ENCODE measurements around the gene TMEM131L.
"Not testable (repeated sequence)": the region's sequence is repeated elsewhere in the genome, so short reads cannot be mapped to it uniquely, and the experiment has no call there.

TMEM131L gene

DNA sequence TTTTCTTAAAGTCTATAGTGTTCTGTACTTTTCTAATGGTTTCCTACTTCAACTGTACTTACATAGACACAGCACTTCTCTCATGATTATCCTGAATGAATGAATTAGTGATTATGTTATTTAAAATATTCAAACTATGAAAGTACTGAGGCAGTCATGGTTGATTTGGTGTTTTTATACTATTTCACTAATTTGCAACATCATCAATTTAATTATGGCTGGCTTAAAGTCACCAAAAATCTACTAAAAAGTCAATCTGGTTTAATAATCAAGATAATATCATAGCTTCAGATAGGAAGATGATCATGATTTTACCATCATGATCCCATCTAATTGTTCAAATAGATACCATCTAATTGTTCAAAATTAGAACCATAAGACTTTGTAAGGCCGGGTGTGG is 16.8 kb upstream of the TMEM131L start:
- H3K27me3 ChIP-seq (replicated peaks; ENCODE audit: insufficient read depth, low read length): 0 out of 2 replicates have a peak, but pooled peaks cover 4% of the 10 kb centered on the region
- H3K9me2 ChIP-seq (replicated peaks; ENCODE audit: insufficient read depth, low read length): no peaks in the 10 kb centered on the region
- H3K36me3 ChIP-seq (replicated peaks; ENCODE audit: insufficient read depth, low read length): no peaks in the 10 kb centered on the region
- no peak overlapping the region for H3K4me3 ChIP-seq (ENCODE audit: low read length)
- H3K27ac ChIP-seq (ENCODE audit: low read length): no peak overlapping the region
- no peaks in the 10 kb centered on the region for H4K20me1 ChIP-seq (ENCODE audit: insufficient read depth, low read length)
- no peaks in the 10 kb centered on the region for H3K79me2 ChIP-seq (ENCODE audit: low read length)
- no peaks in the 10 kb centered on the region for H3K4me1 ChIP-seq (ENCODE audit: low read length)
- H3K9ac ChIP-seq (ENCODE audit: low read length): no peak overlapping the region
- H3F3A ChIP-seq (ENCODE audit: insufficient read depth, low read length): no peaks in the 10 kb centered on the region
- no peaks in the 10 kb centered on the region for H3K9me3 ChIP-seq (replicated peaks; ENCODE audit: insufficient read depth, low read length)
- TF ChIP-seq EZH2 (optimal IDR thresholded peaks at IDR 0.05; ENCODE audit: low read depth, low read length): no peak
- TF ChIP-seq, protein P1, sequence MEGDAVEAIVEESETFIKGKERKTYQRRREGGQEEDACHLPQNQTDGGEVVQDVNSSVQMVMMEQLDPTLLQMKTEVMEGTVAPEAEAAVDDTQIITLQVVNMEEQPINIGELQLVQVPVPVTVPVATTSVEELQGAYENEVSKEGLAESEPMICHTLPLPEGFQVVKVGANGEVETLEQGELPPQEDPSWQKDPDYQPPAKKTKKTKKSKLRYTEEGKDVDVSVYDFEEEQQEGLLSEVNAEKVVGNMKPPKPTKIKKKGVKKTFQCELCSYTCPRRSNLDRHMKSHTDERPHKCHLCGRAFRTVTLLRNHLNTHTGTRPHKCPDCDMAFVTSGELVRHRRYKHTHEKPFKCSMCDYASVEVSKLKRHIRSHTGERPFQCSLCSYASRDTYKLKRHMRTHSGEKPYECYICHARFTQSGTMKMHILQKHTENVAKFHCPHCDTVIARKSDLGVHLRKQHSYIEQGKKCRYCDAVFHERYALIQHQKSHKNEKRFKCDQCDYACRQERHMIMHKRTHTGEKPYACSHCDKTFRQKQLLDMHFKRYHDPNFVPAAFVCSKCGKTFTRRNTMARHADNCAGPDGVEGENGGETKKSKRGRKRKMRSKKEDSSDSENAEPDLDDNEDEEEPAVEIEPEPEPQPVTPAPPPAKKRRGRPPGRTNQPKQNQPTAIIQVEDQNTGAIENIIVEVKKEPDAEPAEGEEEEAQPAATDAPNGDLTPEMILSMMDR (IDR thresholded peaks at IDR 0.05; ENCODE audit: low read length): no peak
- TF ChIP-seq EZH2phosphoT487 (IDR thresholded peaks at IDR 0.05; ENCODE audit: low read length): no peak
- no peak overlapping the region for H2AFZ ChIP-seq (ENCODE audit: low read length)
- no peak for DNase-seq
- no peak overlapping the region for H3K4me2 ChIP-seq (ENCODE audit: low read depth, low read length)

DNA sequence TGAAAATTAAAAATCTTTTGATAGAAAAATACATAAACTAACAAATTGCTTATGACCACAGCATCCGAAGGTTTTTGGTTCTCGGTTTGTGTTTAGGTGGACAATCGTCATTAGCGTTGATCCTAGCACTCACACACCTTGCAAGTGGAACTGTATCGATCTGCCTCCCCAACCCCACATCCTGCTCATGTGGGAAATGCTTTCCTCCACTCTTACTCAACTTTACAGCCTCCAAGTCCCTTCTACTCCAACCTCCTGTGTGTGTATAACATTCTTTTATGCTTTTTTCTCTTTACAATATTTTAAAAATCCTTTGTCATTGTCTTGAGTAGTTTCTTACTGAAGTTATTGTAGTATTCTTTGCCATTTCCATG is 15.6 kb upstream of the TMEM131L start:
- Histone ChIP-seq H3F3A (ENCODE audit: insufficient read depth, low read length) (no peaks in the 10 kb centered on the region), H3K36me3 (replicated peaks; ENCODE audit: insufficient read depth, low read length) (no peaks in the 10 kb centered on the region), H2AFZ (ENCODE audit: low read length) (no peak overlapping the region), H3K9me2 (replicated peaks; ENCODE audit: insufficient read depth, low read length) (no peaks in the 10 kb centered on the region), H3K4me1 (ENCODE audit: low read length) (no peaks in the 10 kb centered on the region), H3K79me2 (ENCODE audit: low read length) (no peaks in the 10 kb centered on the region), H3K4me3 (ENCODE audit: low read length) (no peak overlapping the region), H3K9me3 (replicated peaks; ENCODE audit: insufficient read depth, low read length) (no peaks in the 10 kb centered on the region), H3K27ac (ENCODE audit: low read length) (no peak overlapping the region), H3K4me2 (ENCODE audit: low read depth, low read length) (no peak overlapping the region), H4K20me1 (ENCODE audit: insufficient read depth, low read length) (no peaks in the 10 kb centered on the region), H3K27me3 (replicated peaks; ENCODE audit: insufficient read depth, low read length) (0 out of 2 replicates have a peak, but pooled peaks cover 4% of the 10 kb centered on the region), H3K9ac (ENCODE audit: low read length) (no peak overlapping the region)
- no peak for TF ChIP-seq EZH2 (optimal IDR thresholded peaks at IDR 0.05; ENCODE audit: low read depth, low read length)
- no peak for DNase-seq

DNA sequence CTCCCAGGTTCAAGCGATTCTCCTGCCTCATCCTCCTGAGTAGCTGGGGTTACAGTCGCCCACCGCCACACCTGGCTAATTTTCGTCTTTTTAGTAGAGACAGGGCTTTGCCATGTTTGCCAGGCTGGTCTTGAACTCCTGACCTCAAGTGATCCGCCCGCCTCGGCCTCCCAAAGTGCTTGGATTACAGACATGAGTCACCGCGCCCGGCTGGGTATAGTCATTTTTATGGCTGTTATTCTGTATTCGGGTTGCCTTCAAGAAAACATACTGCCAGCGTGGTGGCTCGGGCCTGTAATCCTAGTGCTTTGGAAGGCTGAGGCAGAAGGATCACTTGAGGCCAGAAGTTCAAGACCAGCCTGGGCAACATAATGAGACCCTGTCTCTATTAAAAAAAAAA is 15.0 kb upstream of the TMEM131L start:
- H3K9me3 ChIP-seq (replicated peaks; ENCODE audit: insufficient read depth, low read length); H3K4me2 ChIP-seq (ENCODE audit: low read depth, low read length); H3K27me3 ChIP-seq (replicated peaks; ENCODE audit: insufficient read depth, low read length); H3K36me3 ChIP-seq (replicated peaks; ENCODE audit: insufficient read depth, low read length); H3K79me2 ChIP-seq (ENCODE audit: low read length); H3K9ac ChIP-seq (ENCODE audit: low read length); H2AFZ ChIP-seq (ENCODE audit: low read length); H3K4me1 ChIP-seq (ENCODE audit: low read length); H3K4me3 ChIP-seq (ENCODE audit: low read length); H3K27ac ChIP-seq (ENCODE audit: low read length); DNase-seq; H4K20me1 ChIP-seq (ENCODE audit: insufficient read depth, low read length); H3F3A ChIP-seq (ENCODE audit: insufficient read depth, low read length); H3K9me2 ChIP-seq (replicated peaks; ENCODE audit: insufficient read depth, low read length): not testable (repeated sequence)

DNA sequence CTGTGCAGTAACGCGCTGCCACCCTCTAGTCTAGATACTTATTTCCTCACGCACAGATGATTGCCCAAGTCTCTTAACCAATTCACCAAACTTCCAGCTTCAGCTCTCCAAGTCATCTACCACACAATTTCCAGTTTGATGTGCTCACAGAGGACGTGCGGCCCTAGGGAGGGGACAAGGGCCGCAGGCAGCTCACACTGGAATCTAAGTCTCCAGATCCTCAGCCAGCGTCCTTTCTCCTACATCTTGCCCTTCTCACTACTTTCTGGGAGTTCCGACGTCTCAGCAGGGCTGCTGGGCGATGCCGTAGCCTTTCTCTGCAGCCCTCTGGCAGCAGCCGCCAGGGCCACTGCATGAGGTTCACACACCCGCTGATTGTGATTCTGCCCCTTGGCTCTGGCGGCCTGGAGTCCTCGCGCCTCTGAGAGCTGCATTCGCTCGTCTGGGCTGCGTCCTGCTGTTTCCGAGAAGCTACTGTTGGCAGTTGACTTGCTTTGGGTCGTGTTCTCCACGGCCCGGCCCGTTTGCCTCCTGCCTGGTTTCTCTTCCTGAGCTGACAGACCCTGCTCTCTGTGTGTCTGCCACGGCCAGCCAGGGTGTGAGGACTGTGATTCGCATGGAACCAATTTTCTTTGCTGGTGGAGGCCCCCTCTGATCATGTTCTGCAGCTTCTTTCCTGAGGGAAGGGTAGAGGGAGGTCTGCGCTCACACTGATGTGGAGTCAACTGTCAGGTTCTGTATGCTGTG is 14.1 kb upstream of the TMEM131L start:
- H3K4me2 ChIP-seq (ENCODE audit: low read depth, low read length): no peak overlapping the region
- no peaks in the 10 kb centered on the region for H3K79me2 ChIP-seq (ENCODE audit: low read length)
- H3K9ac ChIP-seq (ENCODE audit: low read length): no peak overlapping the region
- H3K27ac ChIP-seq (ENCODE audit: low read length): no peak overlapping the region
- H2AFZ ChIP-seq (ENCODE audit: low read length): no peak overlapping the region
- H3K27me3 ChIP-seq (replicated peaks; ENCODE audit: insufficient read depth, low read length): no peaks in the 10 kb centered on the region
- TF ChIP-seq EZH2 (optimal IDR thresholded peaks at IDR 0.05; ENCODE audit: low read depth, low read length): no peak
- TF ChIP-seq, protein P1 (IDR thresholded peaks at IDR 0.05; ENCODE audit: low read length): no peak
- TF ChIP-seq EZH2phosphoT487 (IDR thresholded peaks at IDR 0.05; ENCODE audit: low read length): no peak
- no peaks in the 10 kb centered on the region for H3K9me2 ChIP-seq (replicated peaks; ENCODE audit: insufficient read depth, low read length)
- H3K36me3 ChIP-seq (replicated peaks; ENCODE audit: insufficient read depth, low read length): no peaks in the 10 kb centered on the region
- H4K20me1 ChIP-seq (ENCODE audit: insufficient read depth, low read length): no peaks in the 10 kb centered on the region
- DNase-seq: no peak
- H3K9me3 ChIP-seq (replicated peaks; ENCODE audit: insufficient read depth, low read length): no peaks in the 10 kb centered on the region
- H3F3A ChIP-seq (ENCODE audit: insufficient read depth, low read length): no peaks in the 10 kb centered on the region
- H3K4me3 ChIP-seq (ENCODE audit: low read length): no peak overlapping the region
- no peaks in the 10 kb centered on the region for H3K4me1 ChIP-seq (ENCODE audit: low read length)
